SK-N-SH (cell line): Measurements from ENCODE around the gene TCP11X2. TPM values are rescaled to one million over a fixed set of nuclear protein-coding genes. Genes with fewer than 3 reads are reported as not detected.

ENCODE experiments used
- CTCF ChIA-PET: fragments of 300-600, 350-600 bp; formaldehyde crosslinking; extraction: SDS; loops from one replicate; lab custom pipeline; 2021; lab: Yijun Ruan, JAX
- POLR2A ChIA-PET: fragments of 350-600 bp; sonication (Branson Sonifier 250); formaldehyde crosslinking; extraction: SDS; loops from one replicate; lab custom pipeline; 2020; ENCODE audit warnings: antibody characterized with exemption, inconsistent platforms; lab: Yijun Ruan, JAX
- DNase-seq: peaks from one replicate; pipeline ENCODE4 v3.0.0; 2012
- H2AFZ ChIP-seq: fragments of 200-600 bp; sonication (generic); 2 replicates; pipeline ENCODE4 v1.8.1; 2016; ENCODE audit warnings: antibody characterized with exemption, mild to moderate bottlenecking, low read depth
- H3F3A ChIP-seq: fragments of 200-600 bp; sonication (generic); replicated peaks from 2 replicates; pipeline ENCODE3; 2016; ENCODE audit warnings: antibody characterized with exemption, mild to moderate bottlenecking; ENCODE audit not compliant: insufficient read depth
- H3K27ac ChIP-seq, 2 experiments: fragments of 200-500 bp in 1 of 2; fragments of 200-600 bp in 1 of 2; sonication (Bioruptor generic) in 1 of 2; sonication (generic), shearing (Covaris generic) in 1 of 2; 2 replicates each; pipeline versions ENCODE4 v1.5.1 to v1.6.1; 2014 to 2016; ENCODE audit warnings: low read depth in 2 of 2, inconsistent platforms in 1 of 2, low read length in 1 of 2, mild to moderate bottlenecking in 1 of 2, mixed read lengths in 1 of 2
- H3K27me3 ChIP-seq: fragments of 200-600 bp; sonication (generic), shearing (Covaris generic); 2 replicates; pipeline ENCODE4 v1.6.1; 2016; ENCODE audit warnings: mixed run types; ENCODE audit not compliant: insufficient read depth
- H3K36me3 ChIP-seq, 2 experiments: fragments of 200-500 bp in 1 of 2; fragments of 200-600 bp in 1 of 2; sonication (Bioruptor generic) in 1 of 2; sonication (generic) in 1 of 2; replicated peaks in 1 of 2; 2 replicates each; pipeline versions ENCODE3 to v1.5.1; 2014 to 2016; ENCODE audit warnings: low read length in 1 of 2, mild to moderate bottlenecking in 1 of 2; ENCODE audit not compliant: insufficient read depth in 2 of 2, control insufficient read depth in 1 of 2
- H3K4me1 ChIP-seq, 2 experiments: fragments of 200-500 bp in 1 of 2; fragments of 200-600 bp in 1 of 2; sonication (Bioruptor generic) in 1 of 2; sonication (generic), shearing (Covaris generic) in 1 of 2; 2 replicates each; pipeline versions ENCODE4 v1.5.1 to v1.6.1; 2014 to 2016; ENCODE audit warnings: low read depth in 1 of 2, low read length in 1 of 2, mixed run types in 1 of 2; ENCODE audit not compliant: insufficient read depth in 2 of 2, control insufficient read depth in 1 of 2
- H3K4me2 ChIP-seq: fragments of 200-600 bp; sonication (generic), shearing (Covaris generic); 2 replicates; pipeline ENCODE4 v1.6.1; 2017; ENCODE audit warnings: mixed run types
- H3K4me3 ChIP-seq, 2 experiments: fragments of 200-500 bp in 1 of 2; fragments of 200-600 bp in 1 of 2; sonication (Bioruptor generic) in 1 of 2; sonication (generic), shearing (Covaris generic) in 1 of 2; 2 replicates each; pipeline versions ENCODE4 v1.5.1 to v1.8.1; 2014 to 2016; ENCODE audit warnings: low read depth in 2 of 2, inconsistent platforms in 1 of 2, low read length in 1 of 2, mild to moderate bottlenecking in 1 of 2, mixed read lengths in 1 of 2, moderate library complexity in 1 of 2
- H3K79me2 ChIP-seq: fragments of 200-600 bp; sonication (generic); 2 replicates; pipeline ENCODE4 v1.8.1; 2017; ENCODE audit warnings: mild to moderate bottlenecking; ENCODE audit not compliant: insufficient read depth
- H3K9ac ChIP-seq: fragments of 200-600 bp; sonication (generic); 2 replicates; pipeline ENCODE4 v1.6.1; 2017; ENCODE audit warnings: mixed run types
- H3K9me2 ChIP-seq: fragments of 200-600 bp; sonication (generic); 2 replicates; pipeline ENCODE4 v1.6.1; 2017; ENCODE audit warnings: mixed run types
- H3K9me3 ChIP-seq: fragments of 200-600 bp; sonication (generic); 2 replicates; pipeline ENCODE4 v1.6.1; 2017; ENCODE audit warnings: mixed run types, mild to moderate bottlenecking, moderate library complexity
- H4K20me1 ChIP-seq: fragments of 200-600 bp; sonication (generic); 2 replicates; pipeline ENCODE4 v1.6.1; 2017; ENCODE audit warnings: mild to moderate bottlenecking, mixed run types; ENCODE audit not compliant: insufficient read depth
- EP300 ChIP-seq, 2 experiments: IDR thresholded peaks; 2 replicates each; pipeline versions ENCODE4 v1.4.0 to v1.6.1; 2012; ENCODE audit warnings: borderline replicate concordance in 1 of 2, low read depth in 1 of 2, low read length in 1 of 2
- EZH2phosphoT487 ChIP-seq: fragments of 200-600 bp; sonication (generic); IDR thresholded peaks from 2 replicates; pipeline ENCODE4 v1.6.1; 2017; ENCODE audit warnings: low read depth, mixed run types, mild to moderate bottlenecking, antibody characterized with exemption, moderate library complexity, borderline replicate concordance
- FOXJ3 ChIP-seq: sonication (generic); formaldehyde crosslinking; IDR thresholded peaks from 2 replicates; pipeline ENCODE4 v1.5.1; 2020; ENCODE audit warnings: mild to moderate bottlenecking, missing genetic modification reagents
- FOXM1 ChIP-seq: IDR thresholded peaks from 2 replicates; pipeline ENCODE4 v1.4.0; 2012; ENCODE audit warnings: low read depth, mild to moderate bottlenecking
- GABPA ChIP-seq: IDR thresholded peaks from 2 replicates; pipeline ENCODE4 v1.4.0; 2012; ENCODE audit warnings: low read depth, mild to moderate bottlenecking
- IRF3 ChIP-seq: fragments of 150-350 bp; IDR thresholded peaks from 2 replicates; pipeline ENCODE4 v1.6.1; 2016; ENCODE audit warnings: mild to moderate bottlenecking, low read depth, low read length
- MAX ChIP-seq: IDR thresholded peaks from 2 replicates; pipeline ENCODE4 v1.4.0; 2012; ENCODE audit warnings: low read depth
- MXI1 ChIP-seq: IDR thresholded peaks from 2 replicates; pipeline ENCODE4 v1.6.1; 2012; ENCODE audit warnings: mild to moderate bottlenecking, low read depth, low read length, improper control_type of control experiment
- NFIC ChIP-seq: IDR thresholded peaks from 2 replicates; pipeline ENCODE4 v1.4.0; 2012; ENCODE audit warnings: borderline replicate concordance
- POLR2AphosphoS5 ChIP-seq: IDR thresholded peaks from 2 replicates; pipeline ENCODE4 v1.6.1; 2012; ENCODE audit warnings: low read depth, low read length
- RAD21 ChIP-seq: IDR thresholded peaks from 2 replicates; pipeline ENCODE4 v1.6.1; 2012; ENCODE audit warnings: mild to moderate bottlenecking, low read length
- RCOR1 ChIP-seq: fragments of 150-350 bp; IDR thresholded peaks from 2 replicates; pipeline ENCODE4 v1.6.1; 2017; ENCODE audit warnings: antibody characterized with exemption, low read length
- REST ChIP-seq: IDR thresholded peaks from 2 replicates; pipeline ENCODE4 v1.6.1; 2012; ENCODE audit warnings: mild to moderate bottlenecking, low read depth, low read length, moderate library complexity
- RFX5 ChIP-seq: IDR thresholded peaks from 2 replicates; pipeline ENCODE4 v1.6.1; 2012; ENCODE audit warnings: mild to moderate bottlenecking, improper control_type of control experiment, low read length
- RXRA ChIP-seq: IDR thresholded peaks from 2 replicates; pipeline ENCODE4 v1.4.0; 2012; ENCODE audit warnings: low read depth, mild to moderate bottlenecking, borderline replicate concordance
- SIN3A ChIP-seq: IDR thresholded peaks from 2 replicates; pipeline ENCODE4 v1.6.1; 2012; ENCODE audit warnings: low read depth, mild to moderate bottlenecking, low read length, moderate library complexity, borderline replicate concordance
- TAF1 ChIP-seq: IDR thresholded peaks from 2 replicates; pipeline ENCODE4 v1.6.1; 2012; ENCODE audit warnings: low read depth, mild to moderate bottlenecking, low read length, moderate library complexity, borderline replicate concordance
- YY1 ChIP-seq: IDR thresholded peaks from 2 replicates; pipeline ENCODE4 v1.4.0; 2012; ENCODE audit warnings: low read depth, mild to moderate bottlenecking
- ZBTB33 ChIP-seq: IDR thresholded peaks from 2 replicates; pipeline ENCODE4 v1.4.0; 2012; ENCODE audit warnings: low read depth, borderline replicate concordance
- WGBS: methylation state at CpG from one replicate; pipeline ENCODE4 v1.1.6; 2017; ENCODE audit warnings: low lambda C conversion rate; 5-methylcytosine and 5-hydroxymethylcytosine counted together
- polyA plus RNA-seq, 3 experiments: library from polyadenylated mRNA; depleted of rRNA; stranded (reverse); fragments of >200 nt; gene quantifications; 2 replicates each; pipeline ENCODE4 v1.2.3, GENCODE V29; 2012

The TCP11X2 gene
- polyA plus RNA-seq, 1 of the 3 experiments (the other 2 are of a cell fraction) = not detected

- peaks cover 13% of the 10 kb centered on the region; the same call in 1 of the 2 replicates for H3K27me3 ChIP-seq
- no peaks in the 10 kb centered on the region for H3F3A ChIP-seq
- ChIA-PET POLR2A (no interaction called here), CTCF (no interaction called here)
- no peak overlapping the region for H3K4me2 ChIP-seq
- 45% methylated on average over 1 of the region's 1 CpG for WGBS
- H3K4me3 ChIP-seq = no peak overlapping the region
- H3K4me1 ChIP-seq = no peaks in the 10 kb centered on the region; a peak in 1 of 4 replicates
- H3K79me2 ChIP-seq = no peaks in the 10 kb centered on the region
- no peak overlapping the region for H2AFZ ChIP-seq
- H3K9ac ChIP-seq = no peak overlapping the region
- no peak for DNase-seq
- H3K9me2 ChIP-seq = no peaks in the 10 kb centered on the region
- no peaks in the 10 kb centered on the region for H3K9me3 ChIP-seq
- no peak overlapping the region for H3K27ac ChIP-seq
- no peaks in the 10 kb centered on the region for H4K20me1 ChIP-seq
- H3K36me3 ChIP-seq = no peaks in the 10 kb centered on the region
- no peak for TF ChIP-seq FOXM1
Observed at GRCh38 chrX:102514536-102514935, 42.9 kb upstream of the TCP11X2 start.

GRCh38 chrX:102498732-102499131 is 27.1 kb upstream of the TCP11X2 start:
- no peak for DNase-seq
- H3K36me3 ChIP-seq = no peaks in the 10 kb centered on the region
- H2AFZ ChIP-seq = no peak overlapping the region
- no peaks in the 10 kb centered on the region for H4K20me1 ChIP-seq
- H3K27ac ChIP-seq = no peak overlapping the region
- 20% methylated on average over 2 of the region's 2 CpGs for WGBS
- TF ChIP-seq FOXJ3 (CRISPR knock-in tag) = no peak
- no peak for TF ChIP-seq MXI1
- no peak for TF ChIP-seq RFX5
- TF ChIP-seq TAF1 = no peak
- no peak for TF ChIP-seq RXRA
- no peak for TF ChIP-seq REST
- TF ChIP-seq GABPA = no peak
- no peak for TF ChIP-seq NFIC
- no peak for TF ChIP-seq IRF3
- no peak for TF ChIP-seq RAD21
- TF ChIP-seq FOXM1 = no peak
- no peak for TF ChIP-seq RCOR1
- TF ChIP-seq YY1 = no peak
- TF ChIP-seq MAX = no peak
- TF ChIP-seq POLR2AphosphoS5 = no peak
- TF ChIP-seq EP300 (IDR thresholded peaks at IDR 0.05; ENCODE audit: borderline replicate concordance in 1 of 2, low read depth in 1 of 2, low read length in 1 of 2) = no peak
- TF ChIP-seq SIN3A = no peak
- TF ChIP-seq EZH2phosphoT487 = no peak
- TF ChIP-seq ZBTB33 = no peak
- ChIA-PET CTCF (no interaction called here), POLR2A (no interaction called here)
- H3K4me1 ChIP-seq = no peaks in the 10 kb centered on the region
- H3K9me2 ChIP-seq = no peaks in the 10 kb centered on the region
- no peaks in the 10 kb centered on the region for H3K79me2 ChIP-seq
- H3K9me3 ChIP-seq = no peaks in the 10 kb centered on the region
- no peaks in the 10 kb centered on the region; the same call in 1 of the 2 replicates for H3K27me3 ChIP-seq
- H3K4me3 ChIP-seq = no peak overlapping the region
- no peak overlapping the region for H3K9ac ChIP-seq
- H3F3A ChIP-seq = no peaks in the 10 kb centered on the region
- H3K4me2 ChIP-seq = no peak overlapping the region
